Loucy (cell line): ENCODE results near the gene PMF1.

Experiments used
- H2AFZ ChIP-seq: fragments of 200-600 bp; sonication (generic); 2 replicates; pipeline ENCODE4 v1.6.0; 2016; ENCODE audit warnings: antibody characterized with exemption, mild to moderate bottlenecking, low read length, moderate library complexity
- H3F3A ChIP-seq: fragments of 200-600 bp; 2 replicates; pipeline ENCODE4 v1.6.0; 2016; ENCODE audit warnings: antibody characterized with exemption, low read depth, mild to moderate bottlenecking
- H3K27me3 ChIP-seq: fragments of 200-600 bp; sonication (generic); 2 replicates; pipeline ENCODE4 v1.6.1; 2014; ENCODE audit warnings: low read length, mild to moderate bottlenecking; ENCODE audit not compliant: insufficient read depth, poor library complexity, severe bottlenecking
- H3K36me3 ChIP-seq: fragments of 200-600 bp; sonication (generic); 2 replicates; pipeline ENCODE4 v1.6.1; 2016; ENCODE audit warnings: low read length; ENCODE audit not compliant: insufficient read depth
- H3K4me1 ChIP-seq: fragments of 200-600 bp; sonication (generic); 2 replicates; pipeline ENCODE4 v1.5.1; 2014; ENCODE audit warnings: low read length, mild to moderate bottlenecking; ENCODE audit not compliant: insufficient read depth, poor library complexity, severe bottlenecking
- H3K4me2 ChIP-seq: fragments of 200-600 bp; sonication (generic); 2 replicates; pipeline ENCODE4 v1.6.0; 2014; ENCODE audit warnings: antibody characterized with exemption, low read length, low read depth, mild to moderate bottlenecking; ENCODE audit not compliant: poor library complexity, severe bottlenecking
- H3K4me3 ChIP-seq: fragments of 200-600 bp; sonication (generic); 2 replicates; pipeline ENCODE4 v1.5.1; 2014; ENCODE audit warnings: low read length, mild to moderate bottlenecking, mixed read lengths; ENCODE audit not compliant: poor library complexity, severe bottlenecking
- H3K79me2 ChIP-seq: fragments of 200-600 bp; sonication (generic); 2 replicates; pipeline ENCODE4 v1.6.1; 2014; ENCODE audit warnings: low read length; ENCODE audit not compliant: insufficient read depth
- H3K9ac ChIP-seq: fragments of 200-600 bp; sonication (generic); 2 replicates; pipeline ENCODE4 v1.6.0; 2014; ENCODE audit warnings: mild to moderate bottlenecking, low read depth, low read length, moderate library complexity; ENCODE audit not compliant: poor library complexity, severe bottlenecking
- H3K9me2 ChIP-seq: fragments of 200-600 bp; sonication (generic); replicated peaks from 2 replicates; pipeline ENCODE4 v1.6.1; 2016; ENCODE audit warnings: low read depth, low read length, mixed read lengths
- H3K9me3 ChIP-seq: fragments of 200-600 bp; sonication (generic); 2 replicates; pipeline ENCODE4 v1.6.1; 2014; ENCODE audit warnings: mild to moderate bottlenecking, antibody characterized with exemption, low read length, low read depth; ENCODE audit not compliant: insufficient read depth
- H4K20me1 ChIP-seq: fragments of 200-600 bp; sonication (generic); 2 replicates; pipeline ENCODE4 v1.6.0; 2014; ENCODE audit warnings: antibody characterized with exemption, low read length, mild to moderate bottlenecking; ENCODE audit not compliant: insufficient read depth, poor library complexity, severe bottlenecking
- EZH2phosphoT487 ChIP-seq: fragments of 200-600 bp; IDR thresholded peaks from 2 replicates; pipeline ENCODE4 v1.6.1; 2018; ENCODE audit warnings: antibody characterized with exemption, mild to moderate bottlenecking, moderate library complexity, borderline replicate concordance
- TF ChIP-seq, protein P1 (sequence below): fragments of 200-600 bp; sonication (generic); conservative IDR thresholded peaks from 2 replicates; pipeline ENCODE4 v1.5.1; 2014; ENCODE audit warnings: mild to moderate bottlenecking, antibody characterized with exemption, low read length

Gene PMF1

DNA sequence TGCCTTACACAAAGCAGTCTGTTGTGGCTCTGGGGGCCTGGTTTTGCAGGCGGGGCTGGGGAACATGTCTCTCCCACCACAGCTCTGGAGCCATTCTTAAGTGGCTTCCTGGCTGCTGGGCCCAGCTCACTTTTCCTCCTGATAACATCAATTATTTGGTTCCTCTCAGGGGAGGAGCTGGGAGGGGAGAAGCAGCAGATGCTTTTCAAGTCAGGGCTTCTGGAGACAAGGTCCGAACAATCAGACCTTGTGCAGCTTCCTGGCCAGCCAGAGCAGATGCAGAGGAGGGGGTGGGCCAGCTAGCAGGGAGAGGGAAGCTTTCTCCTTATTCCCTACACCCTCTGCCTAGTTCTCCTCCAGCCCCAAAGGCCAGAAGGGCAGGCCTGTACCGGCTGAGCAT, 38.7 kb downstream of the PMF1 start:
- peaks cover 63% of the 10 kb centered on the region for H3K36me3 ChIP-seq
- H3K9me2 ChIP-seq, result no peaks in the 10 kb centered on the region
- peak overlapping the region; percentile 67 for H3K9ac ChIP-seq
- H3K4me2 ChIP-seq, result peak overlapping the region; percentile 73
- no peaks in the 10 kb centered on the region; the same call in 1 of the 2 replicates for H3K79me2 ChIP-seq
- H2AFZ ChIP-seq, result no peak overlapping the region
- peaks cover 9% of the 10 kb centered on the region for H3F3A ChIP-seq
- no peaks in the 10 kb centered on the region for H4K20me1 ChIP-seq
- no peaks in the 10 kb centered on the region for H3K27me3 ChIP-seq
- H3K4me3 ChIP-seq, result peak overlapping the region; percentile 47
- no peak for TF ChIP-seq EZH2phosphoT487
- TF ChIP-seq, protein P1, sequence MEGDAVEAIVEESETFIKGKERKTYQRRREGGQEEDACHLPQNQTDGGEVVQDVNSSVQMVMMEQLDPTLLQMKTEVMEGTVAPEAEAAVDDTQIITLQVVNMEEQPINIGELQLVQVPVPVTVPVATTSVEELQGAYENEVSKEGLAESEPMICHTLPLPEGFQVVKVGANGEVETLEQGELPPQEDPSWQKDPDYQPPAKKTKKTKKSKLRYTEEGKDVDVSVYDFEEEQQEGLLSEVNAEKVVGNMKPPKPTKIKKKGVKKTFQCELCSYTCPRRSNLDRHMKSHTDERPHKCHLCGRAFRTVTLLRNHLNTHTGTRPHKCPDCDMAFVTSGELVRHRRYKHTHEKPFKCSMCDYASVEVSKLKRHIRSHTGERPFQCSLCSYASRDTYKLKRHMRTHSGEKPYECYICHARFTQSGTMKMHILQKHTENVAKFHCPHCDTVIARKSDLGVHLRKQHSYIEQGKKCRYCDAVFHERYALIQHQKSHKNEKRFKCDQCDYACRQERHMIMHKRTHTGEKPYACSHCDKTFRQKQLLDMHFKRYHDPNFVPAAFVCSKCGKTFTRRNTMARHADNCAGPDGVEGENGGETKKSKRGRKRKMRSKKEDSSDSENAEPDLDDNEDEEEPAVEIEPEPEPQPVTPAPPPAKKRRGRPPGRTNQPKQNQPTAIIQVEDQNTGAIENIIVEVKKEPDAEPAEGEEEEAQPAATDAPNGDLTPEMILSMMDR, result no peak
- peaks cover 25% of the 10 kb centered on the region for H3K4me1 ChIP-seq
- H3K9me3 ChIP-seq, result no peaks in the 10 kb centered on the region

DNA sequence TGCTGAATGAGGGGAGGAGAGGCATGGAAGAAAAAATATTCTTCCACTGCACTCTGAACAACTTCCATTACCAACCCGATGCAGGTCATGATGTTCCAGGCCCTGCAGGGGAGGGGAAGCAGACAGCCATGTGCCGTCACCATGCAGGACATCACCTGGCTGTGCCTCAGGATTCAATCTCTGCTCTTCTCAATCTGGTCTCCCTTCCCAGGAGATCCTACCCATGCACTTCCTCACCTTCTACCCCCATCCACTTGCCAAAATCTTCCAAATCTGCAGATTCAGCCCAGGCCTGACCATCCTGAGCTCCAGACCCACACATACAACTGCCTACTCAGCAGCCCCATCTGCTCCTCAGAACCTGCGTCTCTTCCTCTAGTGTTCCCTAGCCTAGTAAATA, 40.8 kb downstream of the PMF1 start:
- Histone ChIP-seq H3K9ac (no peak overlapping the region), H3K9me3 (no peaks in the 10 kb centered on the region), H3K4me3 (no peak overlapping the region), H3K27me3 (no peaks in the 10 kb centered on the region), H3K79me2 (no peaks in the 10 kb centered on the region; the same call in 1 of the 2 replicates), H3K4me1 (peaks cover 29% of the 10 kb centered on the region), H4K20me1 (no peaks in the 10 kb centered on the region), H3F3A (peaks cover 9% of the 10 kb centered on the region), H3K36me3 (peaks cover 79% of the 10 kb centered on the region), H3K9me2 (no peaks in the 10 kb centered on the region), H2AFZ (no peak overlapping the region), H3K4me2 (no peak overlapping the region)
- TF ChIP-seq EZH2phosphoT487, result no peak
- TF ChIP-seq, protein P1, result no peak

DNA sequence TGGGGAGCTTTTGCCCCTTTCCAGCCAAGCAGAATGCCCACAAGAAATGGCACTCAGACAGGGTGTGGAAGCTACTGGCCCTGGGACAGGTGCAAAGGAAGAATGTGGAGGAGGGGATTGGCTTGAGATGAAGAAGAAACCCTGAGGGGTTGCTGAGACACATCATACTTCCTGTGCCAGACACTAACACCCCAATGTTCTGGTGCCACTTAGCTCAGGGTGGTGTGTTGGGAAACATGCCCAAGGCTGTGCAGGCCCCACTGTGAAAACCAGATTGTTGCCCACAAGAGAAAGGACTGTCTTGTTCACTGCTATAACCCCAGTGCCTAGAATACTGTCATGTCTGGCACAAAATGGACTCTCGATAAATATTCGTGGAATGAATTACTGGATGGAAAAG, 44.9 kb downstream of the PMF1 start:
- no peaks in the 10 kb centered on the region for H4K20me1 ChIP-seq
- no peak overlapping the region for H2AFZ ChIP-seq
- peak overlapping the region; percentile 18 for H3K9ac ChIP-seq
- no peak overlapping the region for H3K4me2 ChIP-seq
- H3K9me2 ChIP-seq, result no peaks in the 10 kb centered on the region
- TF ChIP-seq, protein P1, result no peak
- no peak for TF ChIP-seq EZH2phosphoT487
- peaks cover 76% of the 10 kb centered on the region for H3K36me3 ChIP-seq
- H3K27me3 ChIP-seq, result no peaks in the 10 kb centered on the region
- H3F3A ChIP-seq, result 0 out of 2 replicates have a peak, but pooled peaks cover under 1% of the 10 kb centered on the region
- no peaks in the 10 kb centered on the region for H3K79me2 ChIP-seq
- H3K9me3 ChIP-seq, result no peaks in the 10 kb centered on the region
- peaks cover 6% of the 10 kb centered on the region for H3K4me1 ChIP-seq
- no peak overlapping the region for H3K4me3 ChIP-seq
